GM12891 (cell line): Measurements from ENCODE around the gene TPX2.

Experiments used
- POLR2A ChIP-seq: IDR thresholded peaks from 2 replicates; pipeline ENCODE4 v1.6.1; 2011; ENCODE audit warnings: low read depth, low read length, control low read depth
- POLR2AphosphoS5 ChIP-seq: IDR thresholded peaks from 2 replicates; pipeline ENCODE4 v1.6.1; 2011; ENCODE audit warnings: low read depth, low read length, control low read depth
- POU2F2 ChIP-seq: IDR thresholded peaks from 2 replicates; pipeline ENCODE4 v1.6.1; 2011; ENCODE audit warnings: low read depth, mild to moderate bottlenecking, control low read depth, low read length, moderate library complexity
- TAF1 ChIP-seq: IDR thresholded peaks from 2 replicates; pipeline ENCODE4 v1.6.1; 2011; ENCODE audit warnings: low read depth, low read length, control low read depth

- no peak for TF ChIP-seq POU2F2
- TF ChIP-seq POLR2A = no peak
- no peak for TF ChIP-seq TAF1
- no peak for TF ChIP-seq POLR2AphosphoS5
Observed at GRCh38 chr20:31757254-31757653, 18.2 kb downstream of the TPX2 start.
